IMR-90 (cell line): ENCODE data around the gene SOX5. TPM values are rescaled to one million over a fixed set of nuclear protein-coding genes. Genes with fewer than 3 reads are reported as not detected.

Source experiments
- ATAC-seq: fragments of 200-7000 bp; cut with Tn5 transposase; 2 replicates; pipeline ENCODE4 v1.9.1; 2020; ENCODE audit warnings: low read depth, mild to moderate bottlenecking, moderate library complexity
- BruUV-seq: library from RNA; stranded (reverse); fragments of 400-500 nt; replicated peaks from 2 replicates; lab custom pipeline; 2021; lab: Mats Ljungman, UMichigan
- CTCF ChIA-PET: fragments of 300-600 bp; formaldehyde crosslinking; extraction: SDS; loops from one replicate; lab custom pipeline; 2021; ENCODE audit warnings: antibody characterized with exemption; lab: Yijun Ruan, JAX
- POLR2A ChIA-PET: fragments of 300-600 bp; sonication (Branson Sonifier 250); formaldehyde crosslinking; loops from one replicate; lab custom pipeline; 2022; ENCODE audit warnings: antibody characterized with exemption; ENCODE audit not compliant: unreplicated experiment; lab: Charles Lee
- DNase-seq: peaks from one replicate; pipeline ENCODE4 v3.0.0; 2013
- H2AFZ ChIP-seq: replicated peaks from 2 replicates; pipeline ENCODE3; 2013; ENCODE audit warnings: low read length, mild to moderate bottlenecking; ENCODE audit not compliant: poor library complexity
- H2AK5ac ChIP-seq: 2 replicates; pipeline ENCODE4 v1.6.1; 2013; ENCODE audit warnings: low read depth, low read length, inconsistent platforms
- H2AK9ac ChIP-seq: replicated peaks from 2 replicates; pipeline ENCODE3; 2013; ENCODE audit warnings: mild to moderate bottlenecking, low read depth, low read length, moderate library complexity; ENCODE audit not compliant: poor library complexity
- H2BK120ac ChIP-seq: 2 replicates; pipeline ENCODE4 v1.6.1; 2013; ENCODE audit warnings: low read depth, low read length, inconsistent platforms
- H2BK15ac ChIP-seq: 3 replicates; pipeline ENCODE4 v1.6.1; 2013; ENCODE audit warnings: low read depth, low read length, inconsistent platforms
- H2BK20ac ChIP-seq: 2 replicates; pipeline ENCODE4 v1.6.1; 2013; ENCODE audit warnings: low read depth, mild to moderate bottlenecking, inconsistent platforms, low read length, moderate library complexity
- H2BK5ac ChIP-seq: 2 replicates; pipeline ENCODE4 v1.6.1; 2013; ENCODE audit warnings: mild to moderate bottlenecking, low read depth, low read length, inconsistent platforms; ENCODE audit not compliant: poor library complexity, severe bottlenecking
- H3K14ac ChIP-seq: replicated peaks from 2 replicates; pipeline ENCODE4 v1.6.1; 2013; ENCODE audit warnings: low read depth, low read length, inconsistent platforms
- H3K18ac ChIP-seq: 2 replicates; pipeline ENCODE4 v1.6.1; 2013; ENCODE audit warnings: low read depth, low read length, control low read depth
- H3K23ac ChIP-seq: 2 replicates; pipeline ENCODE4 v1.6.1; 2013; ENCODE audit warnings: low read depth, low read length, inconsistent platforms
- H3K27ac ChIP-seq: 2 replicates; pipeline ENCODE4 v1.5.1; 2013; ENCODE audit warnings: mild to moderate bottlenecking, control low read depth, low read length; ENCODE audit not compliant: insufficient read depth
- H3K27me3 ChIP-seq: 2 replicates; pipeline ENCODE4 v1.6.1; 2013; ENCODE audit warnings: low read length; ENCODE audit not compliant: control insufficient read depth, insufficient read depth
- H3K36me3 ChIP-seq: 2 replicates; pipeline ENCODE4 v1.6.1; 2013; ENCODE audit warnings: low read length, mixed read lengths; ENCODE audit not compliant: control insufficient read depth, insufficient read depth
- H3K4ac ChIP-seq: 2 replicates; pipeline ENCODE4 v1.6.1; 2013; ENCODE audit warnings: low read depth, low read length, inconsistent platforms
- H3K4me1 ChIP-seq: 2 replicates; pipeline ENCODE4 v1.6.1; 2013; ENCODE audit warnings: low read length, mixed read lengths; ENCODE audit not compliant: control insufficient read depth, insufficient read depth
- H3K4me2 ChIP-seq: 2 replicates; pipeline ENCODE4 v1.6.1; 2013; ENCODE audit warnings: low read depth, mild to moderate bottlenecking, control low read depth, low read length, moderate library complexity
- H3K4me3 ChIP-seq: 2 replicates; pipeline ENCODE4 v1.5.1; 2013; ENCODE audit warnings: low read depth, mild to moderate bottlenecking, control low read depth, low read length, moderate library complexity; ENCODE audit not compliant: insufficient read depth
- H3K56ac ChIP-seq: 2 replicates; pipeline ENCODE4 v1.6.1; 2013; ENCODE audit warnings: low read length, inconsistent platforms; ENCODE audit not compliant: insufficient read depth; ENCODE audit errors: extremely low read depth
- H3K79me1 ChIP-seq, 2 experiments: 2 replicates each; pipeline ENCODE4 v1.6.1; 2013; ENCODE audit warnings: low read length in 2 of 2, inconsistent platforms in 1 of 2, low read depth in 1 of 2
- H3K9ac ChIP-seq: 2 replicates; pipeline ENCODE4 v1.6.1; 2013; ENCODE audit warnings: low read depth, low read length, control low read depth
- H3K9me1 ChIP-seq: 2 replicates; pipeline ENCODE4 v1.6.1; 2013; ENCODE audit warnings: low read length, inconsistent platforms; ENCODE audit not compliant: insufficient read depth
- H3K9me3 ChIP-seq: 2 replicates; pipeline ENCODE4 v1.6.1; 2013; ENCODE audit warnings: low read length; ENCODE audit not compliant: control insufficient read depth, insufficient read depth
- H4K20me1 ChIP-seq: 2 replicates; pipeline ENCODE4 v1.6.1; 2013; ENCODE audit warnings: low read length, inconsistent platforms; ENCODE audit not compliant: insufficient read depth
- H4K5ac ChIP-seq: 2 replicates; pipeline ENCODE4 v1.6.1; 2013; ENCODE audit warnings: mild to moderate bottlenecking, low read depth, low read length, control low read depth
- H4K8ac ChIP-seq, 2 experiments: 2 replicates each; pipeline ENCODE4 v1.6.1; 2013; ENCODE audit warnings: low read depth in 2 of 2, low read length in 2 of 2, control low read depth in 1 of 2, inconsistent platforms in 1 of 2
- H4K91ac ChIP-seq: 2 replicates; pipeline ENCODE4 v1.6.1; 2013; ENCODE audit warnings: low read depth, low read length, inconsistent platforms; ENCODE audit not compliant: insufficient read depth
- ELK1 ChIP-seq: fragments of 150-350 bp; IDR thresholded peaks from 2 replicates; pipeline ENCODE4 v1.6.1; 2016; ENCODE audit warnings: low read depth, mild to moderate bottlenecking, low read length, moderate library complexity, borderline replicate concordance
- MAFK ChIP-seq: IDR thresholded peaks from 2 replicates; pipeline ENCODE4 v1.6.1; 2012; ENCODE audit warnings: low read depth, low read length, improper control_type of control experiment
- MXI1 ChIP-seq: IDR thresholded peaks from 2 replicates; pipeline ENCODE4 v1.6.1; 2012; ENCODE audit warnings: low read depth, mild to moderate bottlenecking, low read length, moderate library complexity, borderline replicate concordance
- POLR2A ChIP-seq: IDR thresholded peaks from 2 replicates; pipeline ENCODE4 v1.6.1; 2012; ENCODE audit warnings: mild to moderate bottlenecking, low read depth, low read length
- RFX5 ChIP-seq: IDR thresholded peaks from 2 replicates; pipeline ENCODE4 v1.8.0; 2012; ENCODE audit warnings: low read depth, mild to moderate bottlenecking, low read length, moderate library complexity
- WGBS, 2 experiments: methylation state at CpG; one replicate each; pipeline versions ENCODE4 v1.1.5 to v1.1.7; 2013; ENCODE audit warnings: missing lambda C conversion rate in 2 of 2; ENCODE audit not compliant: insufficient read length in 1 of 2; ENCODE audit errors: extremely low coverage in 2 of 2; 5-methylcytosine and 5-hydroxymethylcytosine counted together
- dilution Hi-C: fragments of 300-500 bp; cut with HindIII; formaldehyde crosslinking; loops from one replicate; pipeline ENCODE4 v1.14.3; 2018; ENCODE audit warnings: low sequenced_read_pairs; ENCODE audit not compliant: unreplicated experiment
- in situ Hi-C: fragments of 300-500 bp; cut with MboI; formaldehyde crosslinking; loops from 3 replicates; pipeline ENCODE4 v1.14.3; 2019; ENCODE audit warnings: low sequenced_read_pairs, inconsistent platforms, mixed read lengths
- intact Hi-C: fragments of 100-400 bp; cut with micrococcal nuclease; formaldehyde crosslinking; loops from 2 replicates; pipeline ENCODE4 v1.10.0; 2022
- polyA plus RNA-seq, 3 experiments: library from polyadenylated mRNA; depleted of rRNA; stranded (reverse); fragments of >200 nt; gene quantifications; 2 replicates each; pipeline ENCODE4 v1.2.3, GENCODE V29; 2012; ENCODE audit warnings: low replicate concordance in 1 of 3
- total RNA-seq: library from RNA; depleted of rRNA; stranded (reverse); fragments of >200 nt; gene quantifications from 2 replicates; pipeline ENCODE4 v1.2.3, GENCODE V29; 2012

Gene SOX5
- total and polyA plus RNA-seq, 2 of the 4 experiments (the other 2 are of a cell fraction): 1.1 to 13.1 TPM

GRCh38 chr12:23752245-23752644 lies 197.2 kb downstream of the SOX5 start:
- Histone ChIP-seq H4K91ac (no peak overlapping the region), H3K9me3 (no peaks in the 10 kb centered on the region), H3K14ac (no peak overlapping the region), H3K79me1 (no peaks in the 10 kb centered on the region), H3K4me2 (no peak overlapping the region), H3K23ac (no peak overlapping the region), H2BK120ac (no peak overlapping the region), H2BK15ac (no peak overlapping the region), H2AK9ac (no peak overlapping the region), H2BK20ac (no peak overlapping the region), H2AK5ac (no peak overlapping the region), H4K5ac (no peak overlapping the region), H2BK5ac (no peak overlapping the region), H3K4me1 (peaks cover 4% of the 10 kb centered on the region; the same call in 1 of the 2 replicates), H2AFZ (no peak overlapping the region), H3K18ac (no peak overlapping the region), H3K4me3 (no peak overlapping the region), H3K9me1 (no peaks in the 10 kb centered on the region), H3K56ac (no peak overlapping the region), H3K9ac (no peak overlapping the region), H4K8ac (no peak overlapping the region), H3K27ac (no peak overlapping the region), H3K36me3 (no peaks in the 10 kb centered on the region), H3K27me3 (no peaks in the 10 kb centered on the region), H3K4ac (no peak overlapping the region), H4K20me1 (no peaks in the 10 kb centered on the region)
- DNase-seq: no peak
- no peak for TF ChIP-seq ELK1
- no peak for TF ChIP-seq MXI1
- TF ChIP-seq RFX5: no peak
- no peak for TF ChIP-seq POLR2A
- TF ChIP-seq MAFK: peak; percentile 34; the same call in 1 of the 2 replicates
- ChIA-PET POLR2A (no interaction called here), CTCF (no interaction called here)
- intact Hi-C loops (no loop called here), in situ Hi-C loops (no loop called here), dilution Hi-C loops (no loop called here)
- no TSS peak for BruUV-seq
- WGBS, 2 experiments: no CpG with 5 or more reads among the region's 5 CpGs
- no peak for ATAC-seq
